Stimulated activated CD8-positive, alpha-beta memory T cell treated with anti-CD3 and anti-CD28 coated beads, Interleukin-4, amount 100 ng/mL, for 1 hour (primary cell): ENCODE data around the gene AKT3.

Experiments used
- DNase-seq, 2 donors: peaks; one replicate each; pipeline ENCODE4 v3.0.0-alpha.2; 2020; ENCODE audit warnings: low read depth in 2 of 2, low spot score in 1 of 2

AKT3 gene

GRCh38 chr1:243559575-243560162 is 290.4 kb downstream of the AKT3 start:
- DNase-seq: no peak

GRCh38 chr1:243558576-243558975 is 291.5 kb downstream of the AKT3 start:
- DNase-seq: no peak

- DNase-seq: no peak
These were observed 292.2 kb downstream of the AKT3 start for GRCh38 chr1:243557866-243558265.

- DNase-seq: no peak
These were observed 295.4 kb downstream of the AKT3 start for GRCh38 chr1:243554686-243555085.

- no peak for DNase-seq
These were observed 297.0 kb downstream of the AKT3 start for GRCh38 chr1:243553090-243553489.

GRCh38 chr1:243550276-243550675 is 299.8 kb downstream of the AKT3 start:
- DNase-seq: no peak

- DNase-seq: no peak
These were observed 300.3 kb downstream of the AKT3 start for GRCh38 chr1:243549791-243550190.

- no peak for DNase-seq
These were observed 300.9 kb downstream of the AKT3 start for GRCh38 chr1:243549108-243549507.

GRCh38 chr1:243548516-243548915 is 301.5 kb downstream of the AKT3 start:
- DNase-seq: no peak

GRCh38 chr1:243547891-243548290 is 302.2 kb downstream of the AKT3 start:
- no peak for DNase-seq

GRCh38 chr1:243546457-243546856 is 303.6 kb downstream of the AKT3 start:
- no peak for DNase-seq

- no peak for DNase-seq
These were observed 306.5 kb downstream of the AKT3 start for GRCh38 chr1:243543501-243543900.

GRCh38 chr1:243542739-243543415 is 307.2 kb downstream of the AKT3 start:
- no peak for DNase-seq

- DNase-seq: no peak
These were observed 310.4 kb downstream of the AKT3 start for GRCh38 chr1:243539636-243540035.

- no peak for DNase-seq
These were observed 315.0 kb downstream of the AKT3 start for GRCh38 chr1:243535014-243535413.

GRCh38 chr1:243529512-243529911 is 320.5 kb downstream of the AKT3 start:
- DNase-seq: no peak

GRCh38 chr1:243528459-243529121 is 321.5 kb downstream of the AKT3 start:
- no peak for DNase-seq

- no peak for DNase-seq
These were observed 323.9 kb downstream of the AKT3 start for GRCh38 chr1:243526180-243526579.

GRCh38 chr1:243525085-243525487 is 325.0 kb downstream of the AKT3 start:
- no peak for DNase-seq

- DNase-seq: no peak
These were observed 326.3 kb downstream of the AKT3 start for GRCh38 chr1:243523766-243524165.

GRCh38 chr1:243520831-243521230 is 329.2 kb downstream of the AKT3 start:
- DNase-seq: no peak

- DNase-seq: no peak
These were observed 335.1 kb downstream of the AKT3 start for GRCh38 chr1:243514927-243515326.
